HCT116 (cell line): ENCODE measurements around the gene ALDH1A1. TPM values are rescaled to one million over a fixed set of nuclear protein-coding genes. Genes with fewer than 3 reads are reported as not detected.

Experiments
- ATAC-seq: fragments of 200-7000 bp; cut with Tn5 transposase; 2 replicates; pipeline ENCODE4 v1.9.1; 2020; ENCODE audit warnings: mild to moderate bottlenecking, moderate library complexity
- BruUV-seq: library from RNA; stranded (reverse); fragments of 400-500 nt; replicated peaks from 2 replicates; lab custom pipeline; 2021; lab: Mats Ljungman, UMichigan
- CTCF ChIA-PET: fragments of 300-600 bp; sonication (Branson Sonifier 250); formaldehyde crosslinking; loops from one replicate; lab custom pipeline; 2021; ENCODE audit warnings: antibody characterized with exemption; lab: Charles Lee
- POLR2A ChIA-PET: fragments of 300-600, 350-600 bp; sonication (Branson Sonifier 250); formaldehyde crosslinking; loops from one replicate; lab custom pipeline; 2021; ENCODE audit warnings: antibody characterized with exemption; lab: Charles Lee
- RAD21 ChIA-PET, 2 experiments: fragments of 300-600 bp; sonication (Branson Sonifier 250); formaldehyde crosslinking; loops; one replicate each; lab custom pipeline; 2023; ENCODE audit warnings: low total read pairs in 2 of 2; ENCODE audit not compliant: uncharacterized antibody in 2 of 2, unreplicated experiment in 2 of 2, low non-redundant PET in 1 of 2; lab: Charles Lee
- DNase-seq: peaks from one replicate; pipeline ENCODE4 v3.0.0-alpha.2; 2010; ENCODE audit warnings: low read depth, low spot score
- H2AFZ ChIP-seq: fragments of 200-600 bp; shearing (Covaris generic), sonication (generic); 2 replicates; pipeline ENCODE4 v1.6.1; 2017; ENCODE audit warnings: low read depth, mixed run types, mixed read lengths, antibody characterized with exemption, low read length; ENCODE audit not compliant: poor library complexity, severe bottlenecking
- H3K27ac ChIP-seq: 2 replicates; pipeline ENCODE4 v1.5.1; 2012; ENCODE audit warnings: low read depth, low read length
- H3K27me3 ChIP-seq: fragments of 200-600 bp; sonication (generic); 2 replicates; pipeline ENCODE4 v1.6.1; 2016; ENCODE audit warnings: mixed run types, low read length, mixed read lengths; ENCODE audit not compliant: insufficient read depth
- H3K36me3 ChIP-seq, 2 experiments: fragments of 200-500 bp in 1 of 2; fragments of 200-600 bp in 1 of 2; sonication (Bioruptor generic) in 1 of 2; sonication (generic) in 1 of 2; 2 replicates each; pipeline versions ENCODE4 v1.5.1 to v1.6.1; 2014 to 2016; ENCODE audit warnings: low read length in 2 of 2, inconsistent platforms in 1 of 2, mixed read lengths in 1 of 2, mixed run types in 1 of 2; ENCODE audit not compliant: insufficient read depth in 2 of 2, control insufficient read depth in 1 of 2
- H3K4me1 ChIP-seq, 2 experiments: fragments of 200-600 bp in 1 of 2; sonication (generic) in 1 of 2; 2 replicates each; pipeline versions ENCODE4 v1.5.1 to v1.6.1; 2012 to 2017; ENCODE audit warnings: low read length in 2 of 2, inconsistent platforms in 1 of 2, mild to moderate bottlenecking in 1 of 2, mixed read lengths in 1 of 2, mixed run types in 1 of 2, moderate library complexity in 1 of 2; ENCODE audit not compliant: insufficient read depth in 2 of 2, control insufficient read depth in 1 of 2
- H3K4me2 ChIP-seq: fragments of 200-600 bp; sonication (generic); 2 replicates; pipeline ENCODE4 v1.6.1; 2017; ENCODE audit warnings: mixed run types, low read length, mixed read lengths
- H3K4me3 ChIP-seq, 2 experiments: fragments of 200-600 bp in 1 of 2; sonication (generic) in 1 of 2; replicated peaks in 1 of 2; 2 replicates each; pipeline ENCODE4 v1.5.1; 2011 to 2016; ENCODE audit warnings: low read length in 2 of 2, control low read depth in 1 of 2, low read depth in 1 of 2, mild to moderate bottlenecking in 1 of 2, mixed read lengths in 1 of 2, mixed run types in 1 of 2
- H3K79me2 ChIP-seq: fragments of 200-600 bp; sonication (generic); 2 replicates; pipeline ENCODE4 v1.6.1; 2017; ENCODE audit warnings: mild to moderate bottlenecking, mixed run types, low read length, moderate library complexity, mixed read lengths; ENCODE audit not compliant: insufficient read depth
- H3K9ac ChIP-seq: fragments of 200-600 bp; sonication (generic); 2 replicates; pipeline ENCODE4 v1.6.1; 2016; ENCODE audit warnings: low read length, mixed read lengths
- H3K9me2 ChIP-seq: fragments of 200-600 bp; sonication (generic), shearing (Covaris generic); 2 replicates; pipeline ENCODE4 v1.6.1; 2017; ENCODE audit warnings: mixed run types, mild to moderate bottlenecking, moderate library complexity; ENCODE audit not compliant: insufficient read depth
- H3K9me3 ChIP-seq, 2 experiments: fragments of 200-500 bp in 1 of 2; fragments of 200-600 bp in 1 of 2; sonication (Bioruptor generic) in 1 of 2; sonication (generic) in 1 of 2; 2 replicates each; pipeline ENCODE4 v1.6.1; 2014 to 2017; ENCODE audit warnings: low read length in 2 of 2, mixed read lengths in 2 of 2, inconsistent platforms in 1 of 2, low read depth in 1 of 2, mild to moderate bottlenecking in 1 of 2, mixed run types in 1 of 2, moderate library complexity in 1 of 2; ENCODE audit not compliant: control insufficient read depth in 1 of 2, insufficient read depth in 1 of 2
- H4K20me1 ChIP-seq: fragments of 200-600 bp; sonication (generic), shearing (Covaris generic); 2 replicates; pipeline ENCODE4 v1.6.1; 2017; ENCODE audit warnings: mixed run types, mild to moderate bottlenecking, moderate library complexity; ENCODE audit not compliant: insufficient read depth
- CBX3 ChIP-seq: IDR thresholded peaks from 2 replicates; pipeline ENCODE4 v1.6.1; 2012; ENCODE audit warnings: low read depth
- CEBPB ChIP-seq: IDR thresholded peaks from 2 replicates; pipeline ENCODE4 v1.6.1; 2012; ENCODE audit warnings: low read depth
- EGR1 ChIP-seq: IDR thresholded peaks from 2 replicates; pipeline ENCODE4 v1.6.1; 2012; ENCODE audit warnings: low read depth
- ELF1 ChIP-seq: IDR thresholded peaks from 2 replicates; pipeline ENCODE4 v1.6.1; 2012; ENCODE audit warnings: low read depth, borderline replicate concordance
- EZH2phosphoT487 ChIP-seq: fragments of 200-600 bp; IDR thresholded peaks from 2 replicates; pipeline ENCODE4 v1.6.1; 2018; ENCODE audit warnings: antibody characterized with exemption, borderline replicate concordance
- FOSL1 ChIP-seq: IDR thresholded peaks from 2 replicates; pipeline ENCODE4 v1.6.1; 2012; ENCODE audit warnings: low read depth
- JUND ChIP-seq: IDR thresholded peaks from 2 replicates; pipeline ENCODE4 v1.6.1; 2012
- POLR2A ChIP-seq: IDR thresholded peaks from 2 replicates; pipeline ENCODE4 v1.7.0; 2011; ENCODE audit warnings: borderline replicate concordance; ENCODE audit not compliant: insufficient read depth, insufficient read length; ENCODE audit errors: extremely low read depth
- POLR2AphosphoS5 ChIP-seq: IDR thresholded peaks from 2 replicates; pipeline ENCODE4 v1.6.1; 2011; ENCODE audit warnings: mild to moderate bottlenecking, low read depth, low read length, moderate library complexity
- RAD21 ChIP-seq: IDR thresholded peaks from 2 replicates; pipeline ENCODE4 v1.6.1; 2012; ENCODE audit warnings: low read depth, mild to moderate bottlenecking
- SRF ChIP-seq: IDR thresholded peaks from 2 replicates; pipeline ENCODE4 v1.6.1; 2012; ENCODE audit warnings: low read depth
- ZFX ChIP-seq: fragments of 450-650 bp; IDR thresholded peaks from 2 replicates; pipeline ENCODE4 v1.6.1; 2017
- intact Hi-C: fragments of 100-400 bp; cut with micrococcal nuclease; formaldehyde crosslinking; loops from 2 replicates; pipeline ENCODE4 v1.10.0; 2022
- total RNA-seq: library from RNA; stranded (reverse); gene quantifications from one replicate; pipeline ENCODE4 v1.2.1, GENCODE V29; 2021; ENCODE audit not compliant: unreplicated experiment
- TF ChIP-seq, protein P1 (sequence below): IDR thresholded peaks from 2 replicates; pipeline ENCODE4 v1.6.1; 2012
- TF ChIP-seq, protein P2 (sequence below): IDR thresholded peaks from 2 replicates; pipeline ENCODE4 v1.6.1; 2011; ENCODE audit warnings: mild to moderate bottlenecking, low read length, moderate library complexity; ENCODE audit not compliant: insufficient replicate concordance; ENCODE audit errors: extremely low read depth
- TF ChIP-seq, protein P3 (sequence below): IDR thresholded peaks from 2 replicates; pipeline ENCODE4 v1.6.1; 2012; ENCODE audit warnings: low read depth
- TF ChIP-seq, protein P4 (sequence below), 3 experiments: fragments of 200-600 bp in 1 of 3; sonication (generic) in 1 of 3; IDR thresholded peaks in 2 of 3; conservative IDR thresholded peaks in 1 of 3; 2 replicates each; pipeline ENCODE4 v1.5.1; 2012 to 2017; ENCODE audit warnings: low read depth in 2 of 3, low read length in 2 of 3, antibody characterized with exemption in 1 of 3, borderline replicate concordance in 1 of 3, control low read depth in 1 of 3, mild to moderate bottlenecking in 1 of 3, mixed read lengths in 1 of 3, mixed run types in 1 of 3, moderate library complexity in 1 of 3; ENCODE audit not compliant: insufficient read depth in 1 of 3

Gene ALDH1A1
- total RNA-seq, 1 experiment from 2014 or later = 0.44 TPM

DNA sequence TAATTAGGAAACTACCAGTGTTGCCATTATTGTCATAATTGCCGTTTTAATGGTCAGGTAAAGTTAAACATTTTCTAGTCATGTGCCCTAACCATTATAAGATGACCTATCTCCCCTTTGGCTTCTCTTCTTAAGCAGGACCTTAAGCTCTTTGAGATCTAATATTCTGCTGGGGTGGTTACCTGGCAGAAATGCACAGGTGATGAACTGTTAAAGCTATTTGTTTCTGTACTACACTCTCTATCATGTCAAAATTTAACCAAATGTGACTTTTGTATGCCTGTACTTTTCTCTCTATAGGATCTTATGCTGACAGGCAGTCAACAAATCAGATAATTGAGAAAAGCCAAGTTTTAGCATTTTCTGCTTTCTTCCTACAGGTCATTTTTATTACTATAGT lies 23.3 kb downstream of the ALDH1A1 start:
- H3K9me2 ChIP-seq = no peaks in the 10 kb centered on the region
- H2AFZ ChIP-seq = no peak overlapping the region
- DNase-seq (no peak), ATAC-seq (no peak)
- POLR2A ChIA-PET = no interaction called here
- CTCF ChIA-PET = no interaction called here
- BruUV-seq = no TSS peak
- H3K4me2 ChIP-seq = no peak overlapping the region
- intact Hi-C loops = no loop called here
- H3K9me3 ChIP-seq = no peaks in the 10 kb centered on the region
- no peaks in the 10 kb centered on the region for H3K36me3 ChIP-seq
- no peaks in the 10 kb centered on the region for H3K4me1 ChIP-seq
- TF ChIP-seq EGR1 (no peak), POLR2A (no peak), JUND (no peak), EZH2phosphoT487 (no peak), CBX3 (no peak), POLR2AphosphoS5 (no peak), ELF1 (no peak), FOSL1 (no peak), SRF (no peak), RAD21 (no peak), ZFX (no peak), CEBPB (no peak)
- TF ChIP-seq, protein P1, sequence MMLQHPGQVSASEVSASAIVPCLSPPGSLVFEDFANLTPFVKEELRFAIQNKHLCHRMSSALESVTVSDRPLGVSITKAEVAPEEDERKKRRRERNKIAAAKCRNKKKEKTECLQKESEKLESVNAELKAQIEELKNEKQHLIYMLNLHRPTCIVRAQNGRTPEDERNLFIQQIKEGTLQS = no peak
- TF ChIP-seq, protein P2, sequence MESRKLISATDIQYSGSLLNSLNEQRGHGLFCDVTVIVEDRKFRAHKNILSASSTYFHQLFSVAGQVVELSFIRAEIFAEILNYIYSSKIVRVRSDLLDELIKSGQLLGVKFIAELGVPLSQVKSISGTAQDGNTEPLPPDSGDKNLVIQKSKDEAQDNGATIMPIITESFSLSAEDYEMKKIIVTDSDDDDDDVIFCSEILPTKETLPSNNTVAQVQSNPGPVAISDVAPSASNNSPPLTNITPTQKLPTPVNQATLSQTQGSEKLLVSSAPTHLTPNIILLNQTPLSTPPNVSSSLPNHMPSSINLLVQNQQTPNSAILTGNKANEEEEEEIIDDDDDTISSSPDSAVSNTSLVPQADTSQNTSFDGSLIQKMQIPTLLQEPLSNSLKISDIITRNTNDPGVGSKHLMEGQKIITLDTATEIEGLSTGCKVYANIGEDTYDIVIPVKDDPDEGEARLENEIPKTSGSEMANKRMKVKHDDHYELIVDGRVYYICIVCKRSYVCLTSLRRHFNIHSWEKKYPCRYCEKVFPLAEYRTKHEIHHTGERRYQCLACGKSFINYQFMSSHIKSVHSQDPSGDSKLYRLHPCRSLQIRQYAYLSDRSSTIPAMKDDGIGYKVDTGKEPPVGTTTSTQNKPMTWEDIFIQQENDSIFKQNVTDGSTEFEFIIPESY = no peak
- TF ChIP-seq, protein P3, sequence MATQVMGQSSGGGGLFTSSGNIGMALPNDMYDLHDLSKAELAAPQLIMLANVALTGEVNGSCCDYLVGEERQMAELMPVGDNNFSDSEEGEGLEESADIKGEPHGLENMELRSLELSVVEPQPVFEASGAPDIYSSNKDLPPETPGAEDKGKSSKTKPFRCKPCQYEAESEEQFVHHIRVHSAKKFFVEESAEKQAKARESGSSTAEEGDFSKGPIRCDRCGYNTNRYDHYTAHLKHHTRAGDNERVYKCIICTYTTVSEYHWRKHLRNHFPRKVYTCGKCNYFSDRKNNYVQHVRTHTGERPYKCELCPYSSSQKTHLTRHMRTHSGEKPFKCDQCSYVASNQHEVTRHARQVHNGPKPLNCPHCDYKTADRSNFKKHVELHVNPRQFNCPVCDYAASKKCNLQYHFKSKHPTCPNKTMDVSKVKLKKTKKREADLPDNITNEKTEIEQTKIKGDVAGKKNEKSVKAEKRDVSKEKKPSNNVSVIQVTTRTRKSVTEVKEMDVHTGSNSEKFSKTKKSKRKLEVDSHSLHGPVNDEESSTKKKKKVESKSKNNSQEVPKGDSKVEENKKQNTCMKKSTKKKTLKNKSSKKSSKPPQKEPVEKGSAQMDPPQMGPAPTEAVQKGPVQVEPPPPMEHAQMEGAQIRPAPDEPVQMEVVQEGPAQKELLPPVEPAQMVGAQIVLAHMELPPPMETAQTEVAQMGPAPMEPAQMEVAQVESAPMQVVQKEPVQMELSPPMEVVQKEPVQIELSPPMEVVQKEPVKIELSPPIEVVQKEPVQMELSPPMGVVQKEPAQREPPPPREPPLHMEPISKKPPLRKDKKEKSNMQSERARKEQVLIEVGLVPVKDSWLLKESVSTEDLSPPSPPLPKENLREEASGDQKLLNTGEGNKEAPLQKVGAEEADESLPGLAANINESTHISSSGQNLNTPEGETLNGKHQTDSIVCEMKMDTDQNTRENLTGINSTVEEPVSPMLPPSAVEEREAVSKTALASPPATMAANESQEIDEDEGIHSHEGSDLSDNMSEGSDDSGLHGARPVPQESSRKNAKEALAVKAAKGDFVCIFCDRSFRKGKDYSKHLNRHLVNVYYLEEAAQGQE = no peak
- TF ChIP-seq, protein P4, sequence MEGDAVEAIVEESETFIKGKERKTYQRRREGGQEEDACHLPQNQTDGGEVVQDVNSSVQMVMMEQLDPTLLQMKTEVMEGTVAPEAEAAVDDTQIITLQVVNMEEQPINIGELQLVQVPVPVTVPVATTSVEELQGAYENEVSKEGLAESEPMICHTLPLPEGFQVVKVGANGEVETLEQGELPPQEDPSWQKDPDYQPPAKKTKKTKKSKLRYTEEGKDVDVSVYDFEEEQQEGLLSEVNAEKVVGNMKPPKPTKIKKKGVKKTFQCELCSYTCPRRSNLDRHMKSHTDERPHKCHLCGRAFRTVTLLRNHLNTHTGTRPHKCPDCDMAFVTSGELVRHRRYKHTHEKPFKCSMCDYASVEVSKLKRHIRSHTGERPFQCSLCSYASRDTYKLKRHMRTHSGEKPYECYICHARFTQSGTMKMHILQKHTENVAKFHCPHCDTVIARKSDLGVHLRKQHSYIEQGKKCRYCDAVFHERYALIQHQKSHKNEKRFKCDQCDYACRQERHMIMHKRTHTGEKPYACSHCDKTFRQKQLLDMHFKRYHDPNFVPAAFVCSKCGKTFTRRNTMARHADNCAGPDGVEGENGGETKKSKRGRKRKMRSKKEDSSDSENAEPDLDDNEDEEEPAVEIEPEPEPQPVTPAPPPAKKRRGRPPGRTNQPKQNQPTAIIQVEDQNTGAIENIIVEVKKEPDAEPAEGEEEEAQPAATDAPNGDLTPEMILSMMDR (IDR thresholded peaks at IDR 0.05 in 2 of 3, conservative IDR thresholded peaks at IDR 0.05 in 1 of 3; ENCODE audit: borderline replicate concordance in 1 of 3, insufficient read depth in 1 of 3, low read depth in 2 of 3, low read length in 2 of 3) = no peak
- H3K79me2 ChIP-seq = no peaks in the 10 kb centered on the region
- RAD21 ChIA-PET = no interaction called here
- H3K4me3 ChIP-seq = no peak overlapping the region
- no peak overlapping the region for H3K27ac ChIP-seq
- H3K9ac ChIP-seq = no peak overlapping the region
- H3K27me3 ChIP-seq = no peaks in the 10 kb centered on the region
- H4K20me1 ChIP-seq = no peaks in the 10 kb centered on the region
